ENCODE results near the gene PARD3B. TPM values are rescaled to one million over a fixed set of nuclear protein-coding genes. Genes with fewer than 3 reads are reported as not detected.

The PARD3B gene
- total RNA-seq, 2 experiments from 2014 or later, result 0.16 TPM; not detected in 1

- ATAC-seq (no peak), DNase-seq (no peak)
- Mint-ChIP-seq H3K27me3 (no peaks in the 10 kb centered on the region), H3K36me3 (no peaks in the 10 kb centered on the region), H3K27ac (no peak overlapping the region), H3K4me1 (no peaks in the 10 kb centered on the region), H3K4me3 (no peak overlapping the region), H3K9me3 (ENCODE audit: low read depth) (peaks cover 3% of the 10 kb centered on the region)
- CTCF ChIA-PET, result no interaction called here
These were observed 371.9 kb downstream of the PARD3B start for GRCh38 chr2:204917089-204917701.

DNA sequence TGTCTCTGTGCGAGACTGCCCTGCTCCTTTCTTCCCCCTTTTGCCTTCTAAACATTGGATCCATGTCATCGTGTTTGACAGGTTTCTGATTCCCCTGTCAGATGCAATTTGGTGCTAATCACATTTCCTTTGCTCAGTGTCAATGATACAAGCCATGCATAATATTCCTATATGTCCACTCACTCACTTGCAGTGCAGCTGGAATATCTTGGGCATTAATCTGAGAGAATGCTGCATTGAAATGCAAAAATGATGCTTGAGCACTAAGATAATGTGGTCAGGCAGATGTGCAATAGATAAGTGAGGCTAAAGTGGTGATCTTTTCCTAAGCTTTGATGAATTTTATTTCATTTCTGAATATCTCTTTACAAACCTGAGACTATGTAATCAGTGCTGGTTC lies 375.5 kb downstream of the PARD3B start:
- no peak for ATAC-seq
- Mint-ChIP-seq H3K4me3 (no peak overlapping the region), H3K36me3 (no peaks in the 10 kb centered on the region), H3K27me3 (no peaks in the 10 kb centered on the region), H3K27ac (no peak overlapping the region), H3K4me1 (no peaks in the 10 kb centered on the region), H3K9me3 (ENCODE audit: low read depth) (peaks cover 3% of the 10 kb centered on the region)
- CTCF ChIA-PET, result no interaction called here
- no peak for DNase-seq

DNA sequence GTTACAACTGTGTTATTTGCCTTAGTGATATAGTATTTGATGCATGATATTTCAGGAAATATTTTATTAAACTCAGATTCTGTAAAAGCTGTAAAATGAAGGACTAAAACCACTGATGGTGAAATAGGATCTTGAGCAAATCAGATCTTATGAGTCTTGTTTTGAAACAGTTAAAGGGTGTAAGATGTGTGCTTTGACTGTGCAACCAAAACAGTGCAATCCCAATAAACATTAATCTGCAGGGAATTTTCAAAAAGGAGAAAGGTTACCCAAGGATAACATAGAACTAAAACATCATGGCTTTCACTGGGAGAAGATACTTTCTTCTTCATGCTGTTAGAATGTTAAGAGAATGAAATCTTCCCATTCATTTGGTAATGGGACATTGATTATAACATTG lies 378.7 kb downstream of the PARD3B start:
- Mint-ChIP-seq H3K27ac (no peak overlapping the region), H3K27me3 (no peaks in the 10 kb centered on the region), H3K36me3 (no peaks in the 10 kb centered on the region), H3K9me3 (ENCODE audit: low read depth) (peaks cover 3% of the 10 kb centered on the region), H3K4me3 (no peak overlapping the region), H3K4me1 (no peaks in the 10 kb centered on the region)
- DNase-seq, result no peak
- CTCF ChIA-PET, result no interaction called here
- no peak for ATAC-seq

DNA sequence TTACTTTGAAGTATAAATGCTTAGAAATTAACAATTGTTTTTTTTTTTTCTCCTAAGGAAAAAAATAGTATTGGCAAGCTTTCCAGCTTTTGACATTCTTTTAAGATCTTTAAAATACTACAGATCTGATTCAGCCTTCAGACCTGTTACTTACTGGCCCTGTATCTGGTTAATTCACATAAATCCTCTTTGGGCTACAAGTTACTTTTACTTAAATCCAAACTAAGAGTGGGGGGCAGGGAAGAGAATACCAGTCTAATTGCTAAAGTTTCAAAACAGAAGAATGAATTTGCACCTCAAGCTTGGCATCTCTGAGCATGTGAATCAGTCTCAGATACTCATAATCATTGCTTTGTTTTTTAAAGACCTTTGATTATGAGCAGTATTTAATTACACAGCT lies 386.3 kb downstream of the PARD3B start:
- Mint-ChIP-seq H3K4me3 (no peak overlapping the region), H3K27me3 (no peaks in the 10 kb centered on the region), H3K36me3 (no peaks in the 10 kb centered on the region), H3K4me1 (no peaks in the 10 kb centered on the region), H3K27ac (no peak overlapping the region), H3K9me3 (ENCODE audit: low read depth) (no peaks in the 10 kb centered on the region)
- CTCF ChIA-PET, result no interaction called here
- no peak for DNase-seq
- no peak for ATAC-seq

DNA sequence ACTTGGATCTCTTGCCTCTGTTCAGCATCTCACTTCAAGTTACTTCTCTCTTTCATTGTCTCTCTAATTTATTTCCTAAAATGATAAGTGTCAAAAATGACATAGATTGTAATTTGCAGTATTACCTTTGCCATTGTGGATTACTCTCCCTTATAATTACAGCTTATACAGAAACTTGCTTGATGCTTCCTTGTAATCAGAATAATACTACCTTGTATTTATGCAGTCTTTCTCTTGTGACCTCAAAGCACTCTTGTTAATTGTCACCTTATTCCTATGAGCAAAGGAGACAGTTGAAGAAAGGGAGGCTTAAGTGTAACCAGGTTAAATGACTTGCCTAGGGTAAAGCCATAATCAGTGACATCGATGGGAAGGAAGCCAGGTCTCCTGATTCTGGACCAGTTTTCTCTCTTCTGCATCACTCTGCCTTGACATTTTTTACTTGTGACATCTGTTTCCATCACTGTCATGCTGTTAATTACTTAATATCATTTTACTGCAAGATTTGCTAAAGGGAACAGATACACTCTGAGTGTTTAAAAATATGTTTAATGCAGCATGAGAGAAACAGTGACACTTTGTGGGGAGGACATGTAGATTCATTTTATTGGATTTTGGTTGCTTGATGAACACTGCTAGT lies 388.6 kb downstream of the PARD3B start:
- Mint-ChIP-seq H3K9me3 (ENCODE audit: low read depth) (peaks cover 2% of the 10 kb centered on the region), H3K36me3 (no peaks in the 10 kb centered on the region), H3K27ac (no peak overlapping the region), H3K27me3 (no peaks in the 10 kb centered on the region), H3K4me3 (no peak overlapping the region), H3K4me1 (no peaks in the 10 kb centered on the region)
- CTCF ChIA-PET, result no interaction called here
- ATAC-seq (no peak), DNase-seq (no peak)

GRCh38 chr2:204944927-204945326 lies 399.7 kb downstream of the PARD3B start:
- Mint-ChIP-seq H3K27me3 (no peaks in the 10 kb centered on the region), H3K9me3 (ENCODE audit: low read depth) (peaks cover 11% of the 10 kb centered on the region), H3K4me3 (no peak overlapping the region), H3K27ac (no peak overlapping the region), H3K4me1 (peaks cover 14% of the 10 kb centered on the region), H3K36me3 (peaks cover 9% of the 10 kb centered on the region)
- DNase-seq (no peak), ATAC-seq (no peak)
- CTCF ChIA-PET, result interaction anchor here (0.9 kb wide), 1 partner anchor 21 kb away, joined by 3 read pairs; no protein-coding TSS in a partner anchor

DNA sequence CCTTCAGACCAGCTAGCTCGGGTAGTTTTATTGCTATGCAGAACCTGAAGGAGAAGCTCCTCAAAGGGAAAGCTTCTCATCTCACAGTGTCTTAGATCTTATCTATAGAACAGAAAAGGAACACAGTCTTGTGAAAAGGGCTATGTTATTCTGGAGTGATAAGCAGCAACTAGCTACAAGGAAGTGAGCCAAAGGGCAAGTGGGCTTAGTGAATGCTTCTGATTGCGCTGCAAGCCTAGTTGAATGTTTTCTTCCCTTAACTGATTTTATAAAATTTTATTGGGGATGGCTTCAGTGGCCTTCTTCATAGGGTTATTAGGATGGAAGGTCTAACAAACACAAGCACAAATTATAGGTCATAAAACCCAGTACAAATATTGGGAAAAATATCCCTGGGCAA lies 400.1 kb downstream of the PARD3B start:
- peaks cover 9% of the 10 kb centered on the region for H3K36me3 Mint-ChIP-seq
- peaks cover 14% of the 10 kb centered on the region for H3K4me1 Mint-ChIP-seq

GRCh38 chr2:204946892-204947291 lies 401.6 kb downstream of the PARD3B start:
- DNase-seq (no peak), ATAC-seq (no peak)
- Mint-ChIP-seq H3K36me3 (peaks cover 11% of the 10 kb centered on the region), H3K4me1 (peaks cover 14% of the 10 kb centered on the region), H3K27ac (no peak overlapping the region), H3K9me3 (ENCODE audit: low read depth) (peaks cover 11% of the 10 kb centered on the region), H3K4me3 (no peak overlapping the region), H3K27me3 (no peaks in the 10 kb centered on the region)
- CTCF ChIA-PET, result no interaction called here

More for the DNA sequence above, 400.1 kb downstream of the PARD3B start:
- Mint-ChIP-seq H3K27ac (no peak overlapping the region), H3K4me3 (no peak overlapping the region), H3K27me3 (no peaks in the 10 kb centered on the region), H3K9me3 (ENCODE audit: low read depth) (peaks cover 11% of the 10 kb centered on the region)
- CTCF ChIA-PET, result interaction anchor here (0.9 kb wide), 1 partner anchor 20 kb away, joined by 3 read pairs; no protein-coding TSS in a partner anchor
- ATAC-seq (no peak), DNase-seq (no peak)

- H3K27me3 Mint-ChIP-seq, result no peaks in the 10 kb centered on the region
- peaks cover 11% of the 10 kb centered on the region for H3K36me3 Mint-ChIP-seq
- no peak overlapping the region for H3K4me3 Mint-ChIP-seq
- DNase-seq, result no peak
- H3K9me3 Mint-ChIP-seq (ENCODE audit: low read depth), result peaks cover 11% of the 10 kb centered on the region
- peaks cover 14% of the 10 kb centered on the region for H3K4me1 Mint-ChIP-seq
- CTCF ChIA-PET, result no interaction called here
- no peak for ATAC-seq
- H3K27ac Mint-ChIP-seq, result no peak overlapping the region
These were observed 402.1 kb downstream of the PARD3B start for GRCh38 chr2:204947405-204947804.

- peaks cover 11% of the 10 kb centered on the region for H3K36me3 Mint-ChIP-seq
- CTCF ChIA-PET, result no interaction called here
- H3K9me3 Mint-ChIP-seq (ENCODE audit: low read depth), result peaks cover 11% of the 10 kb centered on the region
- H3K27ac Mint-ChIP-seq, result peak overlapping the region; percentile 75
- no peaks in the 10 kb centered on the region for H3K27me3 Mint-ChIP-seq
- peak overlapping the region; percentile 2 for H3K4me3 Mint-ChIP-seq
- ATAC-seq (no peak), DNase-seq (no peak)
- H3K4me1 Mint-ChIP-seq, result peaks cover 14% of the 10 kb centered on the region
These were observed 402.9 kb downstream of the PARD3B start for GRCh38 chr2:204948024-204948763.

- H3K27me3 Mint-ChIP-seq, result no peaks in the 10 kb centered on the region
- no peak overlapping the region for H3K4me3 Mint-ChIP-seq
These were observed 403.5 kb downstream of the PARD3B start for GRCh38 chr2:204948822-204949221.

DNA sequence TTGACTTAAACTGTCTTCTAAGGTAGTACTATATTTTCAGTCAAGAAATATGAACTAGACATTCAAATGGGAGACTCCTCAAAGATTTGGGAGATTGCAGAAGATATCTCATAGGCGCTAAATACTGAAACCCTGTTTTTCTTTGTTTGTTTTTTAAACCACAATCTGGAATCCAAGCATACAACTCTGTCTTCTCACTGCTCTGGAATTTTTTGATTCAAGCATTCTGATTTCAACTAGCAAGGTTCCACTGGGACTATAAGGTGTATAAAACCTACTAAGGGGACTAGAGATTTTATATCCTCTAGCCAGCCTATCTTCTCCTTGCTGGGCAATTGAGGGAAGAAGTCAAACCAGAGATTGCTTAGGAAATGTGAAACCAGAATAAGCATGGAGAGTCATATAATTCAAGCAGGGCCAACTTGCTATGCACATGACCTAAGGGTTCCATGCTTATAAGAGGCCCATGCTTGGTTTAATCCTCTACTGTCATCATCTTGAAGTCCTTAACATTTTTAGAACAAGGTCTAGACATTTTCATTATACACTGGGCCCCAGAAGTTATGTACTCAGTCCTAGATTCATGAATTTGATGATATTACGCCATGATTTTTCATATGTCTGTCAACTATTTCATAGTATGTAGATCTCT lies 405.5 kb downstream of the PARD3B start:
- CTCF ChIA-PET, result no interaction called here
- Mint-ChIP-seq H3K27me3 (no peaks in the 10 kb centered on the region), H3K9me3 (ENCODE audit: low read depth) (peaks cover 5% of the 10 kb centered on the region), H3K4me3 (no peak overlapping the region), H3K4me1 (peaks cover 14% of the 10 kb centered on the region), H3K27ac (no peak overlapping the region), H3K36me3 (peaks cover 6% of the 10 kb centered on the region)
- no peak for DNase-seq
- no peak for ATAC-seq

More at GRCh38 chr2:204948822-204949221, 403.5 kb downstream of the PARD3B start:
- Mint-ChIP-seq H3K9me3 (ENCODE audit: low read depth) (peaks cover 11% of the 10 kb centered on the region), H3K27ac (peak overlapping the region; percentile 75), H3K36me3 (peaks cover 10% of the 10 kb centered on the region), H3K4me1 (peaks cover 14% of the 10 kb centered on the region)
- ATAC-seq, result no peak
- CTCF ChIA-PET, result no interaction called here
- no peak for DNase-seq

- no peaks in the 10 kb centered on the region for H3K27me3 Mint-ChIP-seq
- DNase-seq, result no peak
- no peak for ATAC-seq
- H3K27ac Mint-ChIP-seq, result no peak overlapping the region
- no peaks in the 10 kb centered on the region for H3K36me3 Mint-ChIP-seq
- CTCF ChIA-PET, result no interaction called here
- H3K4me1 Mint-ChIP-seq, result no peaks in the 10 kb centered on the region
- H3K9me3 Mint-ChIP-seq (ENCODE audit: low read depth), result no peaks in the 10 kb centered on the region
- peak overlapping the region; percentile 29 for H3K4me3 Mint-ChIP-seq
These were observed 413.1 kb downstream of the PARD3B start for GRCh38 chr2:204958371-204958770.
